Stromal cell of bone marrow (primary cell): Measurements from ENCODE around the gene ZC3H10.
A peak's percentile ranks its signal among the peaks of the same experiment; 100 is the strongest.
"Not testable (repeated sequence)": the region's sequence is repeated elsewhere in the genome, so short reads cannot be mapped to it uniquely, and the experiment has no call there.

Experiments used
- DNase-seq: peaks from one replicate; pipeline ENCODE4 v3.0.0-alpha.2; 2012; ENCODE audit warnings: low read depth

ZC3H10 gene, protein sequence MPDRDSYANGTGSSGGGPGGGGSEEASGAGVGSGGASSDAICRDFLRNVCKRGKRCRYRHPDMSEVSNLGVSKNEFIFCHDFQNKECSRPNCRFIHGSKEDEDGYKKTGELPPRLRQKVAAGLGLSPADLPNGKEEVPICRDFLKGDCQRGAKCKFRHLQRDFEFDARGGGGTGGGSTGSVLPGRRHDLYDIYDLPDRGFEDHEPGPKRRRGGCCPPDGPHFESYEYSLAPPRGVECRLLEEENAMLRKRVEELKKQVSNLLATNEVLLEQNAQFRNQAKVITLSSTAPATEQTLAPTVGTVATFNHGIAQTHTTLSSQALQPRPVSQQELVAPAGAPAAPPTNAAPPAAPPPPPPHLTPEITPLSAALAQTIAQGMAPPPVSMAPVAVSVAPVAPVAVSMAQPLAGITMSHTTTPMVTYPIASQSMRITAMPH

DNA sequence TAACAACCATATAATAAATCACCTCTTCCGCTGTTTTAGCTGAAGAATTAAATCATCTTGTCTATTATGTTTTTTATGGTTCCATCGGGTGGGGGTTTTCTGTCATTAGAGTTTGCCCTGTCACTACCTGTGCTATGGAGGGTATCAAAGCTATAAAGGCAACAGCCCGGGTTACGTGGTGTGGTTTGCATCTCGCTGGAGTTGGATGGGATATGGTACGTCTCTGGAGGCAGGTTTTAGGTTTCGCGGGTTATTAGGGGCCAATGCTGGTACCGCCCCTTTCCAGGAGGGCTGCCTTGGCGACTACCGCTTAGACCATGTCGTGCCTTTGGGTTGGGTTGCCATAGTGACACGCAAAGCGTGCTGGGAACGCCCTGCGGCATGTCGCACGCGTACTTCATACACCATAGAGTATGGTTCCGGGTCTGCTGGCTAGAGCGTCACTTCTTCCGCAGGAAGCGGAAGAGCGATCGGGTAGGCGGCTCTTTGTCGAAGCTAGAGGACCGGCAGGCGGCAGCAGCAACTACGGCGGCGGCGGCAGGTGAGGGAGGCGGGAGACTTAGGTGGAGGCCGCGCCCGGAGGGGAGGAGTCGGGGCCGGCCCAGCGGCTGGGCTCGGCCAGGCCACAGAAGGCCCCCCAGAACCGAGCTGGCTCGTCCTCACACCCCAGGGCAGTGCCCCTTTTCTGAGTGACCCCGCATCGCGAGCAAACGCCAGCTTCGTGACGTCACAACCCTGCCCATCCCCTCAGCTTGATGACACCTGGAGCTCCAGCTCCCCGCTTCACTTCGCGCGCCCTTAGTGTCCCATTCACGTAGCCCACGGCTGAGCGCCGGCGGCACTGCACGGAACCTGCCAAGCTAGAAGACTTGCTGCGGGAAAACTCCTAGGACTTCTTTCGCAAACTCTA lies at the start of gene ZC3H10:
Gene ZC3H10 (plus strand): TSS at position 489 of the 910 bp plus-strand sequence. CDS start 2,297 bp downstream, outside the sequence.
- peak; percentile 98 for DNase-seq

DNA sequence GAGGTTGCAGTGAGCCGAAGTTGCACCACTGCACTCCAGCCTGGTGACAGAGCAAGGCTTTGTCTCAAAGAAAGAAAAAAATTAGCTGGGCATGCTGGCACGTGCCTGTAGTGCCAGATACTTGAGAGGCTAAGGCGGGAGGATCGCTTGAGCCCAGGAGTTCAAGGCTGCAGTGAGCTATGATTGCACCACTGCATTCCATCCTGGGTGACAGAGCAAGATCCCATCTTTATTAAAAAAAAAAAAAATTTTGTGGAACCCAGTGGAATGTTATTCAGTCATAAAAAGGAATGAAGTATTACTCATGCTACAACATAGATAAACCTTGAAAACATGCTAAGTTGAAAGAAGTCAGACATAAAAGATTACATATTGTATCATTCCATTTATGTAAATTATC lies 46.4 kb upstream of the ZC3H10 start:
- peak; percentile 5 for DNase-seq

DNA sequence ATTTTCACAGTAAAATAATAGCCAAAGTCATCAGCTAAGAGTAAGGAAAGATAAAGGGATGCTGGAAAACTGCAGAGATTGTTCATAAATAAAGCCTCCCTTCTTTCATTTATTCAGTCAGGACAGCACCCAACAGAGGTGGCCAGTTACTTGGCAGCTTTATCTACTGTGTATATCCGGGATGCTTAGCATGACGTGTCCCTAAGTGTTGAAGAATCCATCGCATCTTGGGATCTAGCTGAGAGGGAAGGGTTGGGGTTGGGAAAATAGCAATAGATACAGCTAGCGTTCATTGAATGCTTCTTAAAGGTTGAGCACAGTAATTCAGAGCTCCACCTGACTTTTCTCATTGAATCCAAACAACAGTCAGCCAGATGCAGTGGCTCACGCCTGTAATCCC lies 43.7 kb upstream of the ZC3H10 start:
- DNase-seq: no peak

DNA sequence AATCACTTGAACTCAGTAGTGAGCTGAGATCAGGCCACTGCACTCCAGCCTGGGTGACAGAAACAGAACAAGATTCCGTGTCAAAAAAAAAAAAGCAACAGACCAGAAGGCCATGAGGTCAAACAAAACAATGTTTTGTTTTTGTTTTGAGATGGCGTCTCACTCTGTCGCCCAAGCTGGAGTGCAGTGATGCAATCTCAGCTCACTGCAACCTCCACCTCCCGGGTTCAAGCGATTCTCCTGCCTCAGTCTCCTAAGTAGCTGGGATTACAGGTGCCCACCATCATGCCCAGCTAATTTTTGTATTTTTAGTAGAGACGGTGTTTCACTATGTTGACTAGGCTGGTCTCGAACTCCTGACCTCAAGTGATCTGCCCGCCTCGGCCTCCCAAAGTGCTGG lies 40.1 kb upstream of the ZC3H10 start:
- not testable (repeated sequence) for DNase-seq

DNA sequence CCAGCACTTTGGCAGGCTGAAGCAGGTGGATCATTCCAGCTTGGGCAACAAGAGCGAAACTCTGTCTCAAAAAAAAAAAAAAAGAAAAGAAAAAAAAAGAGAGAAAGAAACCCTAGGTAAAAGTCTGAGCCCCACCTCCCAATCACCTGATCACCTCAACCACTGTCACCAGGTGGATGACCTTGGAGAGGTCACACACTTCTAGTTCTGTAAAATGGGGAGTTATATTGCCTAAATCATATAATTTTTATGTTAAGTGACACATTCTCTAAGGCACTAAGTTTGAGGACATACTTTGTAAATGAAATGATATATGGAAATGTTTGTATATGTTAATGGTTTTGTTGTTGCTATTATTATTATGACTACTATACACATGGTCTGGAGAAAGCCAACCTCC lies 39.6 kb upstream of the ZC3H10 start:
- DNase-seq: no peak

DNA sequence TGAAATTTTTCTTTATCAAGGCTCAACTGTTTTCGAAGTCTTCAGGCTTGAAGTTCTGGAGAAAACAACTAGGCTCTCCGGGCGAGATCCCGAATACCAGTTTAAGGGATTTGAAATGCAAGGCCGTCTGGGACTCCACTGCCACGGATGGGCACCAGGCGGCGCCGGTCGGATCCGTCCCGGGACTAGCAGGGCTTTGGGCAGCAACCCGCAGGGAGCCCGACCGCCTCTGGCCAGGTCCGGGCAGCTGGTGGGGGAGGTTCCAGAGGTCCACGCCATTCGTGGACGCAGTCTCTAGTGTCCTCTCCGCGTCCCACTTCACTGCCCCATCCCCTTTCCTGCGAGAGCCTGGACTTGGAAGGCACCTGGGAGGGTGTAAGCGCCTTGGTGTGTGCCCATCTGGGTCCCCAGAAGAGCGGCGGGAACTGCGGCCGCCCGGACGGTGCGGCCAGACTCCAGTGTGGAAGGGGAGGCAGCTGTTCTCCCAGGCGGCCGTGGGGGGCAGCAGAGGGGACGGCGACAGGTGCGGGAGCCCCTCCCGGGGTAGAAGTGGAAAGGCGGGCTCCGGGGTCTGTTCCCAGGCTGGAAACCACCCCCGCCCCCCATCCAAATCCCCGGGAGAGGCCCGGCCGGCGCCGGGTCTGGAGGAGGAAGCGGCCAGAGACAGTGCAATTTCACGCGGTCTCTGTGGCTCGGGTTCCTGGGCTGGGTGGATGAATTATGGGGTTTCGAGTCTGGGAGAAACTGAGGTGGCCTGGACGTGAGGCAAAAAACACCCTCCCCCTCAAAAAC lies 38.9 kb upstream of the ZC3H10 start:
- peak; percentile 71 for DNase-seq

DNA sequence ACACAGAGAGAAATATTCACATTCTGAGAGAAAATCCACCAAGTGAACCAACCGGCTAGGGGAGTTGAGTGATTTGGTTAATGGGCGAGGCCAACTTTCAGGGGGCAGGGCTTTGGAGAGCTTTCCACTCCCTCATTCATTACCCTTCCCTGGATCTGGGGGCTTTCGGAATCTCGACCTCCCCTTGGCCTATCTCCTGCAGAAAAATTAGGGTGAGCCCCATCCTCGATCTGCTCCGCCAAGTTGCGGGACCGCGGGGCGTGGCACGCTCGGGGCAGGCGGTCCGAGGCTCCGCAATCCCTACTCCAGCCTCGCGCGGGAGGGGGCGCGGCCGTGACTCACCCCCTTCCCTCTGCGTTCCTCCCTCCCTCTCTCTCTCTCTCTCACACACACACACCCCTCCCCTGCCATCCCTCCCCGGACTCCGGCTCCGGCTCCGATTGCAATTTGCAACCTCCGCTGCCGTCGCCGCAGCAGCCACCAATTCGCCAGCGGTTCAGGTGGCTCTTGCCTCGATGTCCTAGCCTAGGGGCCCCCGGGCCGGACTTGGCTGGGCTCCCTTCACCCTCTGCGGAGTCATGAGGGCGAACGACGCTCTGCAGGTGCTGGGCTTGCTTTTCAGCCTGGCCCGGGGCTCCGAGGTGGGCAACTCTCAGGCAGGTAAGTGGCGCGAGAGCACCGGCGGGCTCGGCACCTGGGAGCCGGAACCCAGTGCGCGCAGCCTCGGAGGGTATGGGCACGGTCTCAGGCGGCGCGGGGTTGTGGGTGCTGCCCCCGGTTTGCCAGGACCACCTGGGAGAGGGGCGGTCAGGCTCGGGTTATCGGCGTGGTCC lies 38.1 kb upstream of the ZC3H10 start, which contains the start of gene ERBB3:
Gene ERBB3 (plus strand): TSS at position 443 of the 833 bp plus-strand sequence. CDS start 136 bp downstream, at position 579.
- peak; percentile 66 for DNase-seq

DNA sequence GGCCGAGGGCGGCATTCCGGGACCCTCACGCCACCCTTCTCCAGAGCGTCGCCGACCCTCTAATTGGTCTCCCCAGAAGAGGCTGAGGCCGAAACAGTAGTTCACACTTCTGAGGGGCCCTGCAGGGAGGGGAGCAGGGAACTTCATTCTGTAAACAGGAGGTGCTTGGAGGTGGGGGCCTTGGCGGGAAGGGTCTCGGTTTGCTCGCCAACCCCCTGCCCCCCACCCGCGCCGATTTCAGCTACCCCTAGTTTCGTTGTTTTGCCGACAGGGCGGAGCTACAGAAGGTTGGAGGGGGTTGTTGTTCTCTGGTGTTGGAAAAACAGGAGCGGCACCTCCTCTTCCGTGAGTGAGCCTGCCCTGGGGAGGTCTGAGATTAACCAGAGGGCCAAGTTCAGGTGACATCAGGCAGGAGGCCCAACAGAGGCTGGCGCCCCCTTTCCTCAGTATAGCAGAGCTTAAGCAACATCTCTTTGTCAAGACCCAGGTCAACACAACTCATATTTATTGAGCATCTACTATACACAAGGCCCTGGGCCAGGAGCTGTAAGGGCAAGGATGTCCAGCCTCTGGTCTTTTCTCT lies 37.4 kb upstream of the ZC3H10 start:
- no peak for DNase-seq

DNA sequence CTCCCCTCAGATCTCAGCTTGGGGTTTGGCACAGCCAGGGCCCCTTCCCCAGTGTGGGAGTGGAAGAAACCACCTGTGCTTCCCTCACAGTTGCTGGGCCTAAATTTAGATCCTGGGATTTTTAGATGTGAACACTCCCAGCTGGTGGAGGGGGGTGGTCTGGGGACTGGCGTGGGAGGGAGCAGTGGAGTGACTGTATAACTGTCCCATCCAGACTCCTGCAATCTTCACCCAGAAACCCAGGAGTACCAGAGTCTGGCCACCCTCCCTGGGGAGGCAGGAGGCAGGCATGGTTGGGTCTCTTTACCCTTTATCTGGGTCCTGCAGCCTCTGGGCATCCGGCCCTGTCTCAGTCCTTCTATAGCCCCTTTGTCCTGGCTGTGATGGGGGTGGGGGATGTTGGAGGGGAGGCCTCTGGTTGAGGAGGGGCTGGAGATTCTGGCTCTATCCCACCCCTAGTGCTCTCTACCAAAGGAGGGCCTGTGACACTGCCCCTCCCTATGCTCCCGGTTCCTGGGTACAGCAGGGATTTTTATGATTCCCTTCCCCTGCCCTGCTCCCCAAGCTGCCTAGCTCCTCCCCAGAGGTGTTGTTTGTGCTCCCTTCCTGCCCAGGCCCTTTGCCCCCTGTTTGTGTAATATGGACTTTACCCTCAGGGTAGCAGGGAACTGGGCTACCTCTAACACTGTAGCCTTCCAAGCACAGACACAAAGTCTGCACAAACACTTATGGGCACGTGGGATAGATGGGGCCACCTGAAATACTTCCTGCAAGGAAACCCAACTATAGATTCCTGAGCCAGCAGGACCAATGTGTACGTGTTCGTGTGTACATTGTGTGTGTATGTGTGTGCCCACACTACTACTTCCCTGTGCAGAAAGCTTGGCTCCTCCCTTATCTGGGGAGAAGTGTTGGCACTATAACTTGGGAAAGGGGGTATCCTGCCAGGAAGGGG lies 36.4 kb upstream of the ZC3H10 start:
- no peak for DNase-seq

DNA sequence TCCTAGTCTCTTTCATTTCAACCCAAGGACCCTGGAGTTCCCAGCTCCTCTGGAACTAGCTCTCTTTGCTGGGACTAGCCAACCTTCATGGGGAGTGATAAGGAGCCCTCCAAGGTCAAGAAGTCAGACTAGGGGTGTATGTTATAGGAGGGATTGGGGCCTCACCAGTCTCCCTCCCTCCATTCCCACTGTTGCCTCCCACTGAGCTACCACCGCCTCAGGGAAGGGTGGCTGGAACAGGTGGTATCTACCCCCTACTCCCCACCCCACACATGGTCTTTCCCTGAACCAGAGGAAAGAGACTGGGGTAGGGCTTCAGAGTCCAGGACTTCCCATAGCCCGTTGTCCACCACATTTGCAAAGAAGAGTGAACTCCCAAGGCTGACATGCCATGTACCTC lies 35.7 kb upstream of the ZC3H10 start:
- no peak for DNase-seq

DNA sequence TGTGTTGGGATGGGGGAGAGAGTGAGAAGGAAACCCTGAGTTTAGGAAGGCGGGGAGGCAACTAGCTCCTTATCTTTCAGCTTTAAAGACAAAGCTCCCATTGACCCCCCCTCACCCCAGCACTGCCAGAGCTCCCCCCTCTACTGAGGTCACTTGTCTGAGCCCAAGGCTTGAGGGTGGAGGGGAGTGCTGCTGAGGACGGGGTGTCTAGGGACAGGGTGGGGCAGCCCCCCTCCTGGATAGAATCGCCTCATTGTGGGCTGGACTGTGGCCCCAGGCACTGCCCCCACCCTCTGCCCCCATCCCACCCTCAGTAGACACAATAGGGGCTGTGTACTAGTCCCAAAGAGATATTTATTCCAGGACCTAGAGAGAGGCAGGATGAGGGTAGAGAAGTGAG lies 35.1 kb upstream of the ZC3H10 start:
- no peak for DNase-seq

DNA sequence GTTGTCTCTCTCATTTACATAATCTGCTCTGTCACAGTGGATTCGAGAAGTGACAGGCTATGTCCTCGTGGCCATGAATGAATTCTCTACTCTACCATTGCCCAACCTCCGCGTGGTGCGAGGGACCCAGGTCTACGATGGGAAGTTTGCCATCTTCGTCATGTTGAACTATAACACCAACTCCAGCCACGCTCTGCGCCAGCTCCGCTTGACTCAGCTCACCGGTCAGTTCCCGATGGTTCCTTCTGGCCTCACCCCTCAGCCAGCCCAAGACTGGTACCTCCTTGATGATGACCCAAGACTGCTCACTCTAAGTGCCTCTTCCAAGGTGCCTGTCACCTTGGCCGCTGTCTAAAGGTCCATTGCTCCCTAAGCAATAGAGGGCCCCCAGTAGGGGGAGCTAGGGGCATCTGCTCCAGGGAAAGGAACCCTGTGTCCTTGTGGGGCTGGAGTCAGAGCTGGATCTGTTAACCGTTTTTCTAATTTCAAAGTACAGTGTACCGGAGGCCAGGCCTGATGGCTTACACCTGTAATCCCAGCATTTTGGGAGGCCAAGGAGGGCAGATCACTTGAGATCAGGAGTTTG lies 33.0 kb upstream of the ZC3H10 start:
- DNase-seq: no peak

DNA sequence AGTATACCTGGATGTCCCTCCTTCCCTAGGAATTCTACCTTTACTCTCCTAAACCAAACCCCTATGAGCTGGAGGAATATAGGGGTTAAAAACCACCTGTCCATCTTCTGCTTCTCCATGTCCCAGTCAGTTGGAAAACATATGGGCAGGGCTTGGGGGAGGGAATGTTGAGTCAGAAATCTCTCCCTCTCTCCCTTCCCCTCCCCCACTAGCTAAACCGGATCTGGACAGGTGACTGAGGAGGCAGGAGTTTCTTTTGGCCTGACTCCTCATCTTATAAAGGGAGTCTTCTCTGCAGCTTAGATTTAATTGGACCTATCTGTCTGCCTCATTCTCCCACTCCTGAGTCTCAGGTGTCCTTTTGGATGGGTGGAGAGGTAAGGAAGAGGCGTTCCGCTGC lies 32.0 kb upstream of the ZC3H10 start:
- DNase-seq: no peak

DNA sequence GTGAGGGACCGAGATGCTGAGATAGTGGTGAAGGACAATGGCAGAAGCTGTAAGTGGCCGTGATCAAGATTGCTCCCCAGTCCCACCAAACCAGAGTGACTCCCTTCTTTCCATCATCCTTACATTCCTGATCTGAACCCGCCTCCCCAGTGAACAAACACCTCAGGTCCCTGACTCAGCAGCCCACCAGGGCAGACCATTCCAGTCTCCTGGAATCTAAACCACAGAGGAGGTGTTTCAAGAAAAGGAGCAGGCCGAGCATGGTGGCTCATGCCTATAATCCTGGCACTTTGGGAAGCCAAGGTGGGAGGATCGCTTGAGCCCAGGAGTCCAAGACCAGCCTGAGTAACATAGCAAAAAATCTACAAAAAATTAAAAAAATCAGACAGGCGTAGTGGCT lies 31.5 kb upstream of the ZC3H10 start:
- no peak for DNase-seq

DNA sequence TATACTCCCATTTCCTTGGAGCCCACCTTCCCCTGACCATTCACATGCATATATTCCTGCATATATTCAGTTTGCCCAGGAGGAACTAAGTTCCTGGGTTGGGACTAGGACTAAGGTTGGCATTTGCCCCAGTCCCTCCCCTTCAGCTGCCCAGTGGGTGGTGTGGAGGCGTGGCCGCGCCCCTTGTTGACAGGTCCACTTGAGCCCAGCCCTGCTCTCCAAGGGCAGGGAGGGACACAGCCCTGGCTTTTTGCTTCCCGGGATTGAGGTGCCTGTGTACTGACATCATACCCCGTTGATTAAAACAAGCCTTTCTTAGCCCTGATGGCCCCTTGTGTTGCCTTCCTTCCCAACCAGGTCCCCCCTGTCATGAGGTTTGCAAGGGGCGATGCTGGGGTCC lies 30.8 kb upstream of the ZC3H10 start:
- DNase-seq: no peak

DNA sequence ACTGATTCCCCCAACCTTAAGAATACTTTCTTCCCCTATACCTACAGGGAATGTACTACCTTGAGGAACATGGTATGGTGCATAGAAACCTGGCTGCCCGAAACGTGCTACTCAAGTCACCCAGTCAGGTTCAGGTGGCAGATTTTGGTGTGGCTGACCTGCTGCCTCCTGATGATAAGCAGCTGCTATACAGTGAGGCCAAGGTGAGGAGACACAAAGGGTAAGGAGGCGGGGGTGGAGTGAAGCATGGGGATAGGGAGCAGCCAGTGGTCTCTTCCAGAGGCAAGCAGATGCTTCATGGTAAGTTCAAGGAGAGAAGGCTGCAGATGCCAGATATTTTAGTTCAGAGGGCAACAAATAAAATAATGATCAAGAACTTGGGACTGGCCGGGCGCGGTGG lies 20.3 kb upstream of the ZC3H10 start:
- no peak for DNase-seq

DNA sequence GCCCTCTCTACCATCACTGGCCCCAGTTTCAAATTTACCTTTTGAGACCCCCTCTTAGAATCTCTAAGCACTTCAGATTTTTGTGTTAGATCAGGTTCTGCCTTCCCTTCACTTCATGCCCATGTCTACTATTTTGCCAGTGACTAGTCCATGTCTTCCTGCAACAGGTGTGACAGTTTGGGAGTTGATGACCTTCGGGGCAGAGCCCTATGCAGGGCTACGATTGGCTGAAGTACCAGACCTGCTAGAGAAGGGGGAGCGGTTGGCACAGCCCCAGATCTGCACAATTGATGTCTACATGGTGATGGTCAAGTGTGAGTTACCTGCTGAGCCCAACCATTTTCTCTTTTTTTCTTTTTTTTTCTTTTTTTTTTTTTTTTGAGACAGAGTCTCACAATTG lies 19.5 kb upstream of the ZC3H10 start:
- no peak for DNase-seq

DNA sequence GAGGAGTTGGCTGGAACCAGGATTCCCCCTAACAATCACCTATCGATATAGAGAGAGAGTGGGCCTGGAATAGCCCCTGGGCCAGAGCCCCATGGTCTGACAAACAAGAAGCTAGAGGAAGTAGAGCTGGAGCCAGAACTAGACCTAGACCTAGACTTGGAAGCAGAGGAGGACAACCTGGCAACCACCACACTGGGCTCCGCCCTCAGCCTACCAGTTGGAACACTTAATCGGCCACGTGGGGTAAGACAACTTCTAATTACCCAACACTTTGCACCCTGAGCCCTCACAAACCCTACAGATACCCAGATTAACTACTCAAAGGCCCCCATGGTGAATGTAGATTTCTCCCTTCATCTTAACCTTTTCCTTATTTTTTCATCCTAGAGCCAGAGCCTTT lies 18.3 kb upstream of the ZC3H10 start:
- DNase-seq: no peak

DNA sequence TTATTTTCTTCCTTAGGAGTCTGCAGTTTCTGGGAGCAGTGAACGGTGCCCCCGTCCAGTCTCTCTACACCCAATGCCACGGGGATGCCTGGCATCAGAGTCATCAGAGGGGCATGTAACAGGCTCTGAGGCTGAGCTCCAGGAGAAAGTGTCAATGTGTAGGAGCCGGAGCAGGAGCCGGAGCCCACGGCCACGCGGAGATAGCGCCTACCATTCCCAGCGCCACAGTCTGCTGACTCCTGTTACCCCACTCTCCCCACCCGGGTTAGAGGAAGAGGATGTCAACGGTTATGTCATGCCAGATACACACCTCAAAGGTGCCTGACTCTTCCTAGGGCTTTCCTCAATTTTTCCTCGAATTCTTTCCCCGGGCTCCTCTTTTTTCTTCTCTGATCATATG lies 17.0 kb upstream of the ZC3H10 start:
- no peak for DNase-seq
